IMR-90 (cell line): ENCODE results near the gene LTA.

Experiments
- CEBPB ChIP-seq: IDR thresholded peaks from 2 replicates; pipeline ENCODE4 v1.6.1; 2012; ENCODE audit warnings: low read depth, low read length, improper control_type of control experiment
- CHD1 ChIP-seq: IDR thresholded peaks from 2 replicates; pipeline ENCODE4 v1.6.1; 2012; ENCODE audit warnings: low read depth, low read length, improper control_type of control experiment
- FOS ChIP-seq: fragments of 150-350 bp; IDR thresholded peaks from 2 replicates; pipeline ENCODE4 v1.6.1; 2016; ENCODE audit warnings: low read depth, low read length
- MAFK ChIP-seq: IDR thresholded peaks from 2 replicates; pipeline ENCODE4 v1.6.1; 2012; ENCODE audit warnings: low read depth, low read length, improper control_type of control experiment
- MAZ ChIP-seq: IDR thresholded peaks from 2 replicates; pipeline ENCODE4 v1.6.1; 2012; ENCODE audit warnings: low read depth, mild to moderate bottlenecking, low read length, improper control_type of control experiment, moderate library complexity, borderline replicate concordance
- NFE2L2 ChIP-seq: fragments of 150-350 bp; IDR thresholded peaks from 2 replicates; pipeline ENCODE4 v1.6.1; 2016; ENCODE audit warnings: low read depth, mild to moderate bottlenecking, low read length
- POLR2A ChIP-seq: IDR thresholded peaks from 2 replicates; pipeline ENCODE4 v1.6.1; 2012; ENCODE audit warnings: mild to moderate bottlenecking, low read depth, low read length
- RAD21 ChIP-seq: IDR thresholded peaks from 2 replicates; pipeline ENCODE4 v1.6.1; 2012; ENCODE audit warnings: low read length, improper control_type of control experiment
- RFX5 ChIP-seq: IDR thresholded peaks from 2 replicates; pipeline ENCODE4 v1.8.0; 2012; ENCODE audit warnings: low read depth, mild to moderate bottlenecking, low read length, moderate library complexity
- SMC3 ChIP-seq: fragments of 150-350 bp; IDR thresholded peaks from 2 replicates; pipeline ENCODE4 v1.6.1; 2016; ENCODE audit warnings: low read depth, mild to moderate bottlenecking, antibody characterized with exemption, low read length, moderate library complexity
- TF ChIP-seq, protein P1 (sequence below): conservative IDR thresholded peaks from 2 replicates; pipeline ENCODE4 v1.5.1; 2012; ENCODE audit warnings: mild to moderate bottlenecking, low read depth, low read length, improper control_type of control experiment
- TF ChIP-seq, protein P2 (sequence below): fragments of 150-350 bp; IDR thresholded peaks from 2 replicates; pipeline ENCODE4 v1.6.1; 2017; ENCODE audit warnings: mild to moderate bottlenecking, antibody characterized with exemption, low read length, low read depth

DNA sequence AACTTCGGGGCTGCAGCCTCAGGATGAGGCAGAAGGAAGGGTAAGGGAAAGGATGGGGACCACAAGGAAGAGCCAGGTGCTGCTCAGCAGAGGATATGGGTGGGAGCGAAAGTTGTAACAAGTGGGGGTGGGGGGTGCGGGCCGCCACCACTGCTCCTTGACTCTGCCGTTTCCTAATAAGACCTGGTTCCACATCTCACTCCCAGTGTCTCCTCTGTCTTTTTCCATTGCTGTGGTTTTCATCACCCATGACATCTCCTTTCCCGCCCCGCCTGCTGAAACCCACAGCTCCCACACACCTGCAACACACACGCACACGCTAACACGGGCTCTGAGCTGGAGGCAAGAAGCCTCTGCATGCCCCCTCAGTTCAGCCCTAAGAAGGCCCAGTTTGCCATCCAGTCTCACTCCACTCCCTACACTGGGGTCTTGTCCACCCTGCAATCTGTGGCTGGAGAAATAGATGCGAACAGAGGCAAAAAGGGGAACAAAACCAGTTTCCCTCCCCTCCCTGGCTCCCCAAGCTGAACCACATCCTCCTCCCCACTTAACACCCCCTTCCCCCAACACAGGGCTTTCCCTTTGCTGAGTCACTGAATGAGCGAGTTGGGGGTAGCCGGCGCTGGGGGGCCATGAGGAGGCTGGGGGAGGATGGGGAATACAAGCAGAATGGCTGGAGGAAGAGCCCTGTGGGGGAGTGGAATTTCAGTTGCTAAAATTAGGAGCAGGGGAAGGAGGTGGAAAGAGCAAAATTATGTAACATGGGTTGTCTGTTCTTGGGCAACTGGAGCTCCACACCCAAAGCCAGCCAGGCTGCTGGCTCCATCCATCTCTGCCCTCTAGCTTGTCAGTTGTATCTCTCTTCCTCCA, 13.2 kb upstream of the LTA start:
- TF ChIP-seq, protein P1, sequence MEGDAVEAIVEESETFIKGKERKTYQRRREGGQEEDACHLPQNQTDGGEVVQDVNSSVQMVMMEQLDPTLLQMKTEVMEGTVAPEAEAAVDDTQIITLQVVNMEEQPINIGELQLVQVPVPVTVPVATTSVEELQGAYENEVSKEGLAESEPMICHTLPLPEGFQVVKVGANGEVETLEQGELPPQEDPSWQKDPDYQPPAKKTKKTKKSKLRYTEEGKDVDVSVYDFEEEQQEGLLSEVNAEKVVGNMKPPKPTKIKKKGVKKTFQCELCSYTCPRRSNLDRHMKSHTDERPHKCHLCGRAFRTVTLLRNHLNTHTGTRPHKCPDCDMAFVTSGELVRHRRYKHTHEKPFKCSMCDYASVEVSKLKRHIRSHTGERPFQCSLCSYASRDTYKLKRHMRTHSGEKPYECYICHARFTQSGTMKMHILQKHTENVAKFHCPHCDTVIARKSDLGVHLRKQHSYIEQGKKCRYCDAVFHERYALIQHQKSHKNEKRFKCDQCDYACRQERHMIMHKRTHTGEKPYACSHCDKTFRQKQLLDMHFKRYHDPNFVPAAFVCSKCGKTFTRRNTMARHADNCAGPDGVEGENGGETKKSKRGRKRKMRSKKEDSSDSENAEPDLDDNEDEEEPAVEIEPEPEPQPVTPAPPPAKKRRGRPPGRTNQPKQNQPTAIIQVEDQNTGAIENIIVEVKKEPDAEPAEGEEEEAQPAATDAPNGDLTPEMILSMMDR: no peak
- TF ChIP-seq MAFK: no peak
- no peak for TF ChIP-seq MAZ
- TF ChIP-seq, protein P2, sequence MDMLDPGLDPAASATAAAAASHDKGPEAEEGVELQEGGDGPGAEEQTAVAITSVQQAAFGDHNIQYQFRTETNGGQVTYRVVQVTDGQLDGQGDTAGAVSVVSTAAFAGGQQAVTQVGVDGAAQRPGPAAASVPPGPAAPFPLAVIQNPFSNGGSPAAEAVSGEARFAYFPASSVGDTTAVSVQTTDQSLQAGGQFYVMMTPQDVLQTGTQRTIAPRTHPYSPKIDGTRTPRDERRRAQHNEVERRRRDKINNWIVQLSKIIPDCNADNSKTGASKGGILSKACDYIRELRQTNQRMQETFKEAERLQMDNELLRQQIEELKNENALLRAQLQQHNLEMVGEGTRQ: no peak
- no peak for TF ChIP-seq CEBPB
- no peak for TF ChIP-seq POLR2A
- no peak for TF ChIP-seq RAD21
- TF ChIP-seq RFX5: no peak
- TF ChIP-seq NFE2L2: no peak
- no peak for TF ChIP-seq SMC3
- TF ChIP-seq CHD1: no peak
- no peak for TF ChIP-seq FOS
